GM18907 (cell line): ENCODE data around the gene GNPNAT1.
"Not testable (repeated sequence)": the region's sequence is repeated elsewhere in the genome, so short reads cannot be mapped to it uniquely, and the experiment has no call there.

ENCODE experiments used
- ATAC-seq: cut with Tn5 transposase; IDR thresholded peaks from one replicate; pipeline ENCODE4 v1.9.1; 2021; ENCODE audit warnings: mild to moderate bottlenecking, moderate library complexity; ENCODE audit not compliant: unreplicated experiment

The GNPNAT1 gene

GRCh38 chr14:52790011-52790755 lies 1.2 kb downstream of the GNPNAT1 start:
- ATAC-seq = no peak

GRCh38 chr14:52789118-52789517 lies 2.3 kb downstream of the GNPNAT1 start:
- ATAC-seq = no peak

DNA sequence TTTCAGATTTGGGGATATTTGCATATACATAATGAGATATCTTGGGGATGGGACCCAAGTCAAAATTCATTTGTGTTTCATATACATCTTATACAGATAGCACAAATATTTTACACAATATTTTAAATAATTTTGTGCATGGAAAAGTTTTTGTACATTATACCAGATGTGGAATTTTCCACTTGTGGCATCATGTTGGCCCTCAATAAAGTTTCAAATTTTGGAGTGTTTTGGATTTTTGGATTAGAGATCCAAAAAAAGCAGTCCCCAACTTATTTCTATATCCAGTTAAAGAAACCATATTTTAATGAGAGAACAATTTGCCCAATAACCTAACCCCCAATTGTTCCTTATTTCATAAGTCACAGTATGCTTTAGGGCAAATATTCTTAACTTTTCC lies 4.5 kb downstream of the GNPNAT1 start:
- ATAC-seq = no peak

DNA sequence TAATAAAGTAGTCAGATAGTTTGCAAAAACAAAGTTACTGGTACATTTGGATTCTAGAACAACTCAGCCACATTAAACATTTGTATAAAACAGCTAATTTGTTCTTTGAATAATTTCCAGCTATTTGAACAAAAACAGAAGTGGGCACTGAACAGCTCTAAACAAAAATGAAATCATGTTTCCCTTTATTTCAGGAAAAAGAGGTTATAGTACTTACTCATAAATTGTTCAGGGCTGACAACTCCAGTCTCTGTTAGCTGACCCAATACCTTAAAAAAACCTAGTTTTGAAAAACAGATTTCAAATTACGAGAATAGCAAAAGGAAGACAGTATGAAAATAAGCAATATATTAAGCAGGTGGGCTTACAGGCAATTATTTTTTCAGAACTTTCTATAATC lies 8.2 kb downstream of the GNPNAT1 start:
- ATAC-seq = no peak

- ATAC-seq = no peak
These were observed 9.8 kb downstream of the GNPNAT1 start for GRCh38 chr14:52781629-52782028.

- peak; percentile 51 for ATAC-seq
These were observed 10.5 kb downstream of the GNPNAT1 start for GRCh38 chr14:52780893-52781292.

- no peak for ATAC-seq
These were observed 12.7 kb downstream of the GNPNAT1 start for GRCh38 chr14:52778702-52779101.

DNA sequence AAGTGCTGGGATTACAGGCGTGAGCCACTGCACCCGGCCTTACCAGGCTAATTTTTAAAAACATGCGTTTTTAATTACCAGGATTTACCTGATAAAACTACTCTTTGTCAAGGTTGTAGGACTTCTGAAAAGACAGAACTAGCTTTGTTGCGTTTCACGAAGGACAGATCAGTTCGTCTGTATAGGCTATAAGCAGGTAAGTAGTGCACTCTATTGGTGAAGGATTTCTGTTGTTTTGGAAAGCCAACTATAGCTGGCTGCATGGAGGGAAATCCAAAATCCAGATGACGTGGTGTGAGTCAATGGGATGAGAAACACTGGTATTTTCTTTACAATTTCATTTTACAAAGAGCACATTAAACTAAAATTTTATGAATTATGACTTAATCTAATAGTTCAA lies 14.6 kb downstream of the GNPNAT1 start:
- ATAC-seq = no peak

DNA sequence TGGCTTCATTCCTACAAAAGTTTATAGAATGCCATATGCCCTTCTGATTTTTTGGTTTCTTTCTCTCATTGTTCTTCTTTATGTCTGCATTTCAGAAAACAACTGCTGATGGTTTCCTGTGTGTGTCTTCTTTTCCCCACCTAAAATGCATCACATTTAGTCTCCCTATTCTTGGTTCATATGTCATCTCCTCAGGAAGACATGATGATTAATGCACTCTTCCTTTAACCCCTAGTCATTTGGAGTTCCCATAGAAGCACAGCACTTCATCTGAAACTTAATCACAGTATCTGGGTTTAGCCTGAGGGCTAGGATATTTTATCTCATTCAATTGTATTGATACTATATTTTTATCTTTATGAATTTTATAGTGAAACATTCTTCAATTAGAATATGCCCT lies 21.5 kb downstream of the GNPNAT1 start:
- ATAC-seq = no peak

- no peak for ATAC-seq
These were observed 24.2 kb downstream of the GNPNAT1 start for GRCh38 chr14:52767058-52767833.

- ATAC-seq = not testable (repeated sequence)
These were observed 28.5 kb downstream of the GNPNAT1 start for GRCh38 chr14:52762923-52763322.

- ATAC-seq = no peak
These were observed 32.3 kb downstream of the GNPNAT1 start for GRCh38 chr14:52759145-52759544.

GRCh38 chr14:52755607-52756316 lies 35.6 kb downstream of the GNPNAT1 start:
- ATAC-seq = no peak

DNA sequence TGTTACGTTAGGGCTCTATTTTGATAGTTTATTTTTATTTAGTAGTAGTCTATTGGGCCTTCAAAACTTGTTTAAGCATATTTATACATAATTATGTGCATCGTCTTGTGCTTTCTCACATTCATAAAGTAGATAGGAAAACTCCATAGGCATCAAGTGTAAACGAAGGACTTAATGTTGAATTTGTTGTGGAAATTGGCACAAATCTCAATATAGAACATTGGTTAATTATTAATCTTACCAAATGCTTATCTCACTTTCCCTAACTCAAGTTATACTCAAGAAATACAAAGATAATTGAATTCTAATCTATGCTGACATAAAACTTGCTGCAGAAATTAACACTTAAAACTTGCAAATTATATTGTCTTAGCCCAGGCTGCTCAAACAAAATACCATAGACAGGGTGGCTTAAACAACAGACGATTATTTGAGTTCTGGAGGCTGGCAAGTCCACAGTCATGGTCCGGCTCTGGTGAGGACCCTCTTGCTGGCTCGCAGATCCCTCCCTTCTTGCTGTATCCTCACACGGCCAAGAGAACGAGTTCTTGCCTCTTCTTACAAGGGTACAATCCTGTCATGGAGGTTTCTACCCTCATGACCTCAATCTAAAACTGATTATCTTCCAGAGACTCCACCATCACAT lies 42.6 kb downstream of the GNPNAT1 start:
- no peak for ATAC-seq

GRCh38 chr14:52741865-52742264 lies 49.5 kb downstream of the GNPNAT1 start:
- ATAC-seq = no peak

GRCh38 chr14:52740751-52741150 lies 50.7 kb downstream of the GNPNAT1 start:
- ATAC-seq = no peak

- ATAC-seq = no peak
These were observed 53.0 kb downstream of the GNPNAT1 start for GRCh38 chr14:52738409-52738808.

DNA sequence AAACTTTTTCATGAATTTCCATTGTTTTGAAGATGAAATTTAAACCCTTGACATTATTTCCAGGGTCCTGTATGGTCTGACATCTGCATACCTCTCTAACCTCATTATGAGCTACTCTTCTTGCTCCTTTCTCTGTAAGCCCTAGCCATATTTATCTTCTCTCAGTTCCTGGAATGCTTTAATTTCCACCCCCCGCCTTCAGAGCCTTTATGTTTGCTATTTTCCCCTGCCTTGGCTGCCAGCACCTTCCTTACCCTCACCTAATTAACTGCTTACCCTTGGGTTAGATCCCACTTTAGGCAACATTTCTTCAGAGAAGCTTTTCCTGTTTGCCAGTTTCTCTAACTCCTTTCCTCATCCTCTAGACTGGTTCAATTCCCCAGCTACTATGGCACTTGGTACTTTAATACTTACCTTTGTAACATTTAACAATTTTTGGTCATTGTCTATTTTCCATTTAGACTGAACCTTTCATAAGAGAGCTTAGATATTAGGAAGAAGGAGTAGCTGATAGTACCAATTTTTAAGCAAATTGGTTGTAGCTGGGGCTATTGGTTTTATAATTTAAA lies 55.4 kb downstream of the GNPNAT1 start:
- no peak for ATAC-seq

DNA sequence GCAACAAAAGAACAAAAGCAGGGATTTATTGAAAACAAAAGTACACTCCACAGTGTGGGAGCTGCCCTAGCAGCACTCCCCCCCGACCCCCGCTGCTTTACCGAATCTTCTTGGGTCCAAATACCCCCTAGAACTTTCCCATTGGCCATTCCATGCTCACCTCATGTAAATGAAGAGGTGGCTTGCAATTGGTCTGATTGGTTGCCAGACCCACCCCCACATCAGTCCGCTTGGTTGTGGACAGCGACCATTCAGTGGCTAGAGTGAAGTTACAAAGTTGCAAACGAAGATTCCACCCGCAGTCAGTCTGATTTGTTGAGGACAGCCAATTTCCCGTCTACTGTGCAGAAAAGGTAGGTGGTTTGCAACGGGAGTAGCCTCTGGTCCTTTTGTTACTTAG lies 57.6 kb downstream of the GNPNAT1 start:
- ATAC-seq = no peak

DNA sequence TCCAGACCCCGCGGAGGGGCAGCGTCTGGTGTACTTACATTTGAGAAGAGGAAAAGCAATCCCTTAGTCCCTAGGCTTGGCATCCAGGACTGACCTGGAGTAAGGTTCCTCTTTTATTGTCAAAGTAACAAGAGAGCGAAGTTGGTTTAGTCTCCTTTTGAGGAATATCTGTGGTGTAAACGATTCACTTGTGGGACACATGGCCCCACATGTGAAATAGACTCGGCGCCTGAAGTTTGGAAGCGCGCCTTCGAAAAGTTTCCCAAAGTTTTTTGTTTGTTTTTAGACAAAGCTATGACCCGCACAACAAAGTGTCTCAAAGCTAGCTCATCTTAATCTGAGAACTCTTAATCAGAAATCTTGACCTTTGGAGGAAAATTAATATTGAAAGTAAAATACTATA lies 60.7 kb downstream of the GNPNAT1 start:
- no peak for ATAC-seq
